Activated T-cell treated with anti-CD3 and anti-CD28 coated beads, Interleukin-2, amount 50 U/mL, for 24 hours (primary cell): ENCODE results near the gene CLSTN3.

Experiments
- DNase-seq: peaks from one replicate; pipeline ENCODE4 v3.0.0-alpha.2; 2020
- H3K27ac Mint-ChIP-seq: 2 replicates; pipeline ENCODE4 v1.8.0; 2020; ENCODE audit warnings: mild to moderate bottlenecking, mixed read lengths
- H3K27me3 Mint-ChIP-seq: 2 replicates; pipeline ENCODE4 v1.8.0; 2020; ENCODE audit warnings: mixed read lengths
- H3K36me3 Mint-ChIP-seq: 2 replicates; pipeline ENCODE4 v1.8.0; 2020; ENCODE audit warnings: low read depth, mixed read lengths
- H3K4me1 Mint-ChIP-seq: 2 replicates; pipeline ENCODE4 v1.8.0; 2020; ENCODE audit warnings: low read depth, mixed read lengths
- H3K4me3 Mint-ChIP-seq: 2 replicates; pipeline ENCODE4 v1.8.0; 2020; ENCODE audit warnings: mild to moderate bottlenecking, moderate library complexity, mixed read lengths
- H3K9me3 Mint-ChIP-seq: 2 replicates; pipeline ENCODE4 v1.8.0; 2020; ENCODE audit warnings: mixed read lengths

The CLSTN3 gene

DNA sequence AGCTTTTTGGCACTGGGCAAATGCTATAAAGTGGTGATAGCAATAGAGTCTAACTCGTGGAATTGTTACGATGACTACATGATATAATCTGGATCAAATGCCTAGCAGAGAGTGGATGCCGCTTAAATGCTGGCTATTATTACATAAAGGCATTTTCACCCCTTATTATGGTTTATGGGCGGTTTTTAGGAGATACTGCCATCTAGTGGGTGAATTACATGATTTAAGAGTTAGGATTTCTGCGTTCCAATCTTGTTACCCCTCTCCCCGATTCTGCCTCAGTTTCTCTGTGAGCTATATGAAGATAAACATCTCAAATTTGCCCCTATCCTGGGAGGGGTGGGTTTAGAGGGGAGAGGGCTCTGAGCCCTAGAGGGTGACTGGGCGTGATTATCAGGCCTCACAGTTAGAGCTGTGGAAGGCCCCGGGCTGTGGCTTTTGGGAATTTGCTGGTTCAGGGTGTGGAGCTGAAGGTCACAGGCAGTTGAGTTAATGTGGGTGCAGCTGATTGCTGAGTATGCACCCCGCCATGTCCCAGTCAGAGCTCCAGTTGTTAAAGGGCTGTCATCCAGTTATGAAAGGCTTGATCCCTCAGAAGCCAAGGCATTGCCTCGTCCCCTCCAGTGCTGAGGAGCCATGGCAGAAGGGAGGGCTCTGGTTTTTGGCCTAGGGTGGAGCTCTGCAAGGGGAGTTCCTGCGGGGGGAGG lies 14.4 kb downstream of the CLSTN3 start:
- H3K27me3 Mint-ChIP-seq: no peaks in the 10 kb centered on the region
- H3K27ac Mint-ChIP-seq: no peak overlapping the region
- H3K36me3 Mint-ChIP-seq: peaks cover 52% of the 10 kb centered on the region
- no peak for DNase-seq
- no peak overlapping the region for H3K4me3 Mint-ChIP-seq
- H3K4me1 Mint-ChIP-seq: peaks cover 3% of the 10 kb centered on the region
- H3K9me3 Mint-ChIP-seq: no peaks in the 10 kb centered on the region

DNA sequence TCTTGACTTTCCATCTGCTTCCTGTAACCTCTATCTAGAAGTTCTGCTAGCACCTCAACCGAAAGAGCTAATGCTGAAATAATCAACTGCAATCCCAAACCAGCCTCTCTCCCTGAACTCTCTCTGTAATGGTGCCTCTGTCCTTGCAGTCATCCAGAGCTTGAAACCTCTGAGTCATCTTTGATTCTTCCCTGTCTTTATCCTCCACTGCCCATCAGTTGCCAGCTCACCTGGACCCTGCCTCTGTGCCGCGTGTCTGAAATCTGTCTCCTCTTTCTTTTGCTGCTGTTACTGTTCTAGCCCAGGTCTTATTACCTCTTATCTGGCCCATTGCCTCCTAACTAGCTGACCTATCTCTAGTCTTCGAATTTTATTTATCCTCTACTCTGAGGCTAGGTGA lies 15.5 kb downstream of the CLSTN3 start:
- Mint-ChIP-seq H3K27me3 (no peaks in the 10 kb centered on the region), H3K9me3 (no peaks in the 10 kb centered on the region), H3K4me1 (peaks cover 3% of the 10 kb centered on the region), H3K36me3 (peaks cover 58% of the 10 kb centered on the region), H3K4me3 (no peak overlapping the region), H3K27ac (no peak overlapping the region)
- DNase-seq: no peak

DNA sequence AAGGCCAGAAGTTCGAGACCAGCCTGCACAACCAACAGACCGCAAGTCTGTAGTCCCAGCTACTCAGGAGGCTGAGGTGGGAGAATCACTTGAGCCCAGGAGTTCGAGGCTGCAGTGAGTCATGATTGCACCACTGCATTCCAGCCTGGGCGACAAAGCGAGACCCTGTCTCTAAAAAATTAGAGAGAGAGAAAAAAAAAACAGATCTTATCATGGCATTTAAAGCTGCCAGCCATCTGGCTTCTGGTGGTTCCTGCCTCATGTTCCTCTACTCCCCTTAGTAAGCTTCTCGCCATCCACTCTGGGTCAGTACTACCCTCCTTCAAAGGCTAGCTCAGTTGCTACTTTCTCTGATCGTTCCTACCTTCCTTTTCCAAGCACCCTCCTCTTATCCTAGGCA lies 16.1 kb downstream of the CLSTN3 start:
- Mint-ChIP-seq H3K27me3 (no peaks in the 10 kb centered on the region), H3K36me3 (peaks cover 61% of the 10 kb centered on the region), H3K4me1 (peaks cover 3% of the 10 kb centered on the region), H3K27ac (no peak overlapping the region), H3K4me3 (no peak overlapping the region), H3K9me3 (no peaks in the 10 kb centered on the region)
- DNase-seq: no peak

DNA sequence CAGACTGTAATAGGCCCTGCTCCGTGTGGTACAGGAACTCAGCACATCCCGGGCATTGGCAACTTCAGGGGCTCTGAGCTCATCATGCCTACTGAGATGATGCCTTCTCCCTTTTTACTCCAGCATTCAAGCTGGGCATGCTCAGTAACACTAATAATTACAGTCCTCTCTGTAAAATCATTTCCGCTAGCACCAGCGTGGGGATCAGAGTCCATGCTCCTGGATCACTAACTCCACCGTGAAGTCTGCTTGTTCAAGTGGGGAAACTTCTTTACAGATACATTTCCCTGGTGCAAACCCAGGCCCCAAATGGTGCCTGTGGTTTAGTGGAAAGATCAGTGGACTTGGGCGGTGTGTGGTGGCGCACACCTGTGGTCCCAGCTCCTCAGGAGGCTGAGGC lies 16.7 kb downstream of the CLSTN3 start:
- H3K9me3 Mint-ChIP-seq: no peaks in the 10 kb centered on the region
- H3K4me1 Mint-ChIP-seq: peaks cover 1% of the 10 kb centered on the region
- DNase-seq: no peak
- no peak overlapping the region for H3K4me3 Mint-ChIP-seq
- peaks cover 56% of the 10 kb centered on the region for H3K36me3 Mint-ChIP-seq
- no peak overlapping the region for H3K27ac Mint-ChIP-seq
- no peaks in the 10 kb centered on the region for H3K27me3 Mint-ChIP-seq

DNA sequence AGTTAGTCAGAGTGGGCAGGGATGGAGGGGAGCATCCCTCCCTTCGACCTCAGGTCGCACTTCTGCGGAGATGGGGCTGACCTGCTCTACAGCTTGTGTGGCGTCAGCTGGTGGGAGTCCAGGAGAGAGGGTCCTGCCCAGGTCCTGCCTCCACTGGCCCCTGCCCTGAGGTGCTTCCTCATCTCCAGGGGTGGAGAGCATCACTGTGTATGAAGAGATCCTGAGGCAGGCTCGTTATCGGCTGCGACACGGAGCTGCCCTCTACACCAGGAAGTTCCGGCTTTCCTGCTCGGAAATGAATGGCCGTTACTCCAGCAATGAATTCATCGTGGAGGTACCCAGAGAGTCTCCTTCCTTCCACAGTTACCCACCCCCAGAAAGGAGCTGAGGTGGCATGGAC lies 20.2 kb downstream of the CLSTN3 start:
- peaks cover 68% of the 10 kb centered on the region for H3K36me3 Mint-ChIP-seq
- H3K4me3 Mint-ChIP-seq: no peak overlapping the region
- DNase-seq: no peak

DNA sequence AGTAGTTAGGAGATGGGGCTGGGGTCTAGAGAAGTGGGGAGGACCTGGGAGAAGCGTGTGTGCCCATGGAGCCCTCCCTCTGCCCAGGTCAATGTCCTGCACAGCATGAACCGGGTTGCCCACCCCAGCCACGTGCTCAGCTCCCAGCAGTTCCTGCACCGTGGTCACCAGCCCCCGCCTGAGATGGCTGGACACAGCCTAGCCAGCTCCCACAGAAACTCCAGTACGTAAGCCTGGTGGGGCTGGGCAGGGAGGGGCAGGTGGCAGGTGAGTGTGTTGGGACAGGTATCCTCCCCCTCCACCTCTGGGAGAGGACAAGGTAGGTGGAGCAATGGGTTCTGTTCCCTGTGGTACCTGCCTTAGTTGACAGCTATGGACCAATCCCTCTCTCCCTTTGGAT lies 20.7 kb downstream of the CLSTN3 start:
- Mint-ChIP-seq H3K9me3 (no peaks in the 10 kb centered on the region), H3K4me3 (no peak overlapping the region), H3K36me3 (peaks cover 68% of the 10 kb centered on the region), H3K27ac (no peak overlapping the region), H3K27me3 (no peaks in the 10 kb centered on the region), H3K4me1 (no peaks in the 10 kb centered on the region)
- DNase-seq: no peak

More for the DNA sequence above, 20.2 kb downstream of the CLSTN3 start:
- Mint-ChIP-seq H3K9me3 (no peaks in the 10 kb centered on the region), H3K4me1 (no peaks in the 10 kb centered on the region), H3K27ac (no peak overlapping the region), H3K27me3 (no peaks in the 10 kb centered on the region)

DNA sequence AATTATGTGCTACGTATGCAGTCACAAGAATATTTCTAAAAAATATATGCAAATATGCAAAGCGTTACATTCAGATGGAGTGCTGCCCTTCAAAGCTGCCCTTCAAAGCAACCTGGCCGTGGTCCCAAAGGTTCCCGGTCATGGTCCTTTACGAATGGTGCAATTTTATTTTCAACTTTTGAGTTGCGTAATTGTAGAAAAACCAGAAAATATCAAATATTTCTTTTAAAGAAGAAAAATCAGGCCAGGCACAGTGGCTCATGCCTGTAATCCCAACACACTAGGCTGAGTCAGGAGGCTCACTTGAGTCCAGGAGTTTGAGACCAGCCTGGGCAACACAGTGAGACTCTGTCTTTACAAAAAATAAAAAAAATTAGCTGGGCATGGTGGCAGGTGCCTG lies 21.4 kb downstream of the CLSTN3 start:
- H3K27me3 Mint-ChIP-seq: no peaks in the 10 kb centered on the region
- H3K36me3 Mint-ChIP-seq: peaks cover 71% of the 10 kb centered on the region
- DNase-seq: no peak
- H3K9me3 Mint-ChIP-seq: no peaks in the 10 kb centered on the region
- H3K4me1 Mint-ChIP-seq: no peaks in the 10 kb centered on the region
- no peak overlapping the region for H3K4me3 Mint-ChIP-seq
- H3K27ac Mint-ChIP-seq: no peak overlapping the region

DNA sequence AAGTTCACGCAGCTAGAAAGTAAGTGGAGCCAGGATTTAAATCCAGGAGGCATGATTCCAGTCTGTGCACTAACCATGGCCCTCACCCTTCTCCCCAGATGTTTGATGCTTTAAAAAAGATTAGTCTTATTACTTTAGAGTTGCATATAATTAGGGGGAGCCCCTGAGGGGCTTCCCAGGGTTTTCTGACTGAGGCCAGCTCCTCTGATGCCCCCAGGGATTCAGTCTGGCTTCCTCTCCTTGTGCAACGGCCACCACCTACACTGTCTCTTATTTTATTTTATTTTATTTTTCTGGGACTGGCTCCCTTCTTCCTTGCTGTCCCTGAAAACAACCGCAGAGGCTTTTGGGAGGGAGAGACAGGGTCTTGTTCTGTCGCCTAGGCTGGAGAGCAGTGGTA lies 22.6 kb downstream of the CLSTN3 start:
- peaks cover 79% of the 10 kb centered on the region for H3K36me3 Mint-ChIP-seq
- H3K9me3 Mint-ChIP-seq: no peaks in the 10 kb centered on the region
- no peak overlapping the region for H3K27ac Mint-ChIP-seq
- no peaks in the 10 kb centered on the region for H3K27me3 Mint-ChIP-seq
- no peak overlapping the region for H3K4me3 Mint-ChIP-seq
- no peaks in the 10 kb centered on the region for H3K4me1 Mint-ChIP-seq
- DNase-seq: no peak

DNA sequence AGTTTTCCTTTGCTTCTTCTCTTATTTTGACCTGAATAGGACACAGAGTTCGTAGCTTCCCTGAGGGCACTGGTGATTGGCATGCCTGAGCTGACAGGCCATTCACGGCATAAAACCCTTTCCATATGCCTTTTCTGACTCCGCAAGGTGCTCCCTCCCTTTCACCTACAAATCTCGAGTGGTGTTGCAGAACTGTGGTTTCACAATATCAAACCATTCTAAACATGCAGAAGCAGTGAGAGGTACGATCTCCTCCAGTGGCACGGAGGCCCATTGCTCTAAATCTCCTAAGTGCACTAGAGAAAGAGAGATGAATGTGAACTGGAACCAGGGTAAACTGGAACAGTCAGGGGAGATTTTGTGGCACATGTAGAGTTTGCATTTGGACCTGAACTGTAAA lies 23.9 kb downstream of the CLSTN3 start:
- no peak overlapping the region for H3K27ac Mint-ChIP-seq
- no peak for DNase-seq
- H3K4me3 Mint-ChIP-seq: no peak overlapping the region
- H3K27me3 Mint-ChIP-seq: no peaks in the 10 kb centered on the region
- peaks cover 70% of the 10 kb centered on the region for H3K36me3 Mint-ChIP-seq
- H3K4me1 Mint-ChIP-seq: no peaks in the 10 kb centered on the region
- H3K9me3 Mint-ChIP-seq: no peaks in the 10 kb centered on the region

DNA sequence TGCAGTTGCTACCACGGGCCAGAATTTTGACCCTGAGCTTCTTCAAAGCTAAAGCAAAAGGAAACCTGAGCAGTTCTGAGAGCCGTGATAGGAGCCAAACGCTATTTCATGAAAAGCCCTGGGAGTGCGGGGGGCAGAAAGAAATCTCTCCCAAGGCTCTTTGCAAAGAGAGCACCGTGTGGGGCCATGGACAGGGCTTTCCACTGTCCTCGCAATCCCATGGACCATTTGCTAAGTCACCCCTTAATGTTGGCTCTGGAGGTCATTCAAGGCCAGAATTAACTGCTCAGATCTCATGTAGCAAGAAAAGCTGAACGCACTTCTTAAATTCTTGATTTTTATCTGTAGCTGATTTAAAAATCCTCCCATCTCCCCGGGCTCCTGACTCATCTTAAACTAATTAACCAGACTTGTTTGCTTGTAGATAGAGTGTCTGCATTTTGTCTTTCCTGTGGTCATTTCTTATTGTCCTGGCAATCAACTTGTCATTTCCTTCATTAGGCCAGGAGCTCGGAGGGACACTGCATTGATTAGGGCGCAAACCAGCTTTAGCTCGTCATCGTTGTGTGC lies 24.8 kb downstream of the CLSTN3 start:
- H3K27ac Mint-ChIP-seq: no peak overlapping the region

DNA sequence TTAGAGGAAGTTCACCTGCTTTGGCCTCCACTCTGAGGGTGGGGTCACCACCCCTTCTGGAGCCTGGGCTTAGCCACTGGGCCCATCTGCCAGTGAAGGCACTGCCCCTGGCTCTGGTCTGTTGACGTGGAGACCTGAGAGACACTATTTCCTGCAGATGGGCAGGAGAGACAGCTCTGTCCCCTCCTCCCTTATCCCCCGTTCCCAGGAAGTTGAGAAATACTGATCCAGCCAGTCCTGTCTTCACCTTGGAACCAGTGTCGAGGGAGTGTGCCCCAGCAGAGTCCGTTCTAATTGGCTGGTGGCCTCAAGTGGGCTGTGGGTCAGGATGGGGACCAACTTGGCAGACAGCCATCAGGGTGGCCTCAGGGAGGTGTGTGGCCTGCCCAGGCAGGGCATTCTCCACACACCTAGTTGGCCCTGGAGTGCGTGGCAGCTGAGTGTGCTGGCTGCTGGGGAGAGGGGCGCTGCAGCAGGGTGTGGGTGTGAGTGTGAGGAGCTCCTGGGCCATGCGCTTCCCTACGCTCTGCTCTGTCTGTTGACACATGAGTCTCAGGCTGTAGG lies 25.4 kb downstream of the CLSTN3 start:
- no peak for DNase-seq
- Mint-ChIP-seq H3K4me3 (no peak overlapping the region), H3K36me3 (peaks cover 55% of the 10 kb centered on the region), H3K27ac (no peak overlapping the region), H3K4me1 (peaks cover 2% of the 10 kb centered on the region), H3K27me3 (no peaks in the 10 kb centered on the region), H3K9me3 (no peaks in the 10 kb centered on the region)

More for the DNA sequence above, 24.8 kb downstream of the CLSTN3 start:
- H3K4me1 Mint-ChIP-seq: no peaks in the 10 kb centered on the region
- H3K27me3 Mint-ChIP-seq: no peaks in the 10 kb centered on the region
- H3K36me3 Mint-ChIP-seq: peaks cover 60% of the 10 kb centered on the region
- H3K4me3 Mint-ChIP-seq: no peak overlapping the region
- no peak for DNase-seq
- no peaks in the 10 kb centered on the region for H3K9me3 Mint-ChIP-seq

DNA sequence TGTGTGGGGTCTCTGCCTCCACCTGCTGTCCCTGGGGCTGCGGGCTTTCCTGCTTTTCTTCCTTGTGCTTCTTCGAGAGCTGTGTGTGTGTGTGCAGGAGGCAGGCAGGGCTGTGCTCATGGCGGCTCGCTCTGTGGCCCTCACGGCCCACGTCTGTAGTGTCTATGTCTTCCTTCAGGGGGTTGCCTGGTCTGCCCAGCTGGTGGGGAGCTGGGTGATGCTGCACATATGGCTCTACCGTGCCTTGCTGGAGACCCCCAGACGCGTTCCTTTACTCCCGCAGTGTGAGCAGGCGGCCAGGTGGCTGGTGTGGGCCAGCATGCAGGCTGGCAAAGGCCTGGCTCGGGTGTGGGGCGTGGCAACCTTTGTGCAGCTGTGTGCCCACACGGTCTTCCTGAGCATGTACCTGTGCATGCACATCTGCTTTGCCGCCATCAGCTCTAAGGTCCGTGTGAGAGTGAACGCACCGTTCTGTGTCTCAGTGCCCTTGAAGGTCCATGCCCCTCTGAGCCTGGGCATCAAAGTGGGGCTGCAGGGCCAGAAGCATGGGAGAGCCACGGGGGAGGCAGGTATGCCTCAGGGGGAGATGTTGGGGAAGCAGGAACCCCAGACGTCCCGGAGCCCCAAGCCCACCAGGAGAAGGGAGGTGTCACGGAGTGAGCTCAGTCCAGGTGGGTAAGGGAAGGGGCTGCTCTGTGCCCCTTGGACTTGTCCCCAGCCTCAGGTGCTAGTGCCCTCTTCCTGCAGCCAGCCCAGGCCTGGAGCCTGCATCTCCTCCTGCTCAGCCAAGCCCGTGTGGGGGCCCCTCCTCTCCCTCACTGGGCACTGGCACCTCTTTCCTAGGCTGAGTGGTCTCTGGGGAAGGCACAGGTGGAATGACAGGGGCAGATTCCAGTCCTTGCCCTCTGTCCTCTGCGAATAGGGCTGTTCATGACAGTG lies 26.4 kb downstream of the CLSTN3 start:
- no peaks in the 10 kb centered on the region for H3K9me3 Mint-ChIP-seq
- peaks cover 48% of the 10 kb centered on the region for H3K36me3 Mint-ChIP-seq
- H3K27me3 Mint-ChIP-seq: no peaks in the 10 kb centered on the region
- peaks cover 2% of the 10 kb centered on the region for H3K4me1 Mint-ChIP-seq
- DNase-seq: no peak
- H3K4me3 Mint-ChIP-seq: no peak overlapping the region
- no peak overlapping the region for H3K27ac Mint-ChIP-seq

DNA sequence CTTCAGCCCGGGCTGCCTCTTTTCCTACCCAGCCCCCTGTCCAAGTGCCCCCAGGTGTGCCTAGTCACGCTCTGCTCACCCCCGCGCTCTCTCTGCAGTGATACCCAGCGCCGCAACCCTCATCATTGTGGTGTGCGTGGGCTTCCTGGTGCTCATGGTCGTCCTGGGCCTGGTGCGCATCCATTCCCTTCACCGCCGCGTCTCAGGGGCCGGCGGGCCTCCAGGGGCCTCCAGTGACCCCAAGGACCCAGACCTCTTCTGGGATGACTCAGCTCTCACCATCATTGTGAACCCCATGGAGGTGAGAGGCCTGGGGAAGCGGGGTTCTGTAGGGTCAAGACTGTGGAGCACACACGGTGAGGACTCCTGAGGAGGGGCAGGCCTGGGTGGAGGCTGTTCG lies 27.2 kb downstream of the CLSTN3 start:
- Mint-ChIP-seq H3K9me3 (no peaks in the 10 kb centered on the region), H3K27me3 (peaks cover under 1% of the 10 kb centered on the region), H3K4me1 (peaks cover 2% of the 10 kb centered on the region), H3K27ac (no peak overlapping the region), H3K36me3 (peaks cover 43% of the 10 kb centered on the region), H3K4me3 (no peak overlapping the region)
- DNase-seq: no peak

DNA sequence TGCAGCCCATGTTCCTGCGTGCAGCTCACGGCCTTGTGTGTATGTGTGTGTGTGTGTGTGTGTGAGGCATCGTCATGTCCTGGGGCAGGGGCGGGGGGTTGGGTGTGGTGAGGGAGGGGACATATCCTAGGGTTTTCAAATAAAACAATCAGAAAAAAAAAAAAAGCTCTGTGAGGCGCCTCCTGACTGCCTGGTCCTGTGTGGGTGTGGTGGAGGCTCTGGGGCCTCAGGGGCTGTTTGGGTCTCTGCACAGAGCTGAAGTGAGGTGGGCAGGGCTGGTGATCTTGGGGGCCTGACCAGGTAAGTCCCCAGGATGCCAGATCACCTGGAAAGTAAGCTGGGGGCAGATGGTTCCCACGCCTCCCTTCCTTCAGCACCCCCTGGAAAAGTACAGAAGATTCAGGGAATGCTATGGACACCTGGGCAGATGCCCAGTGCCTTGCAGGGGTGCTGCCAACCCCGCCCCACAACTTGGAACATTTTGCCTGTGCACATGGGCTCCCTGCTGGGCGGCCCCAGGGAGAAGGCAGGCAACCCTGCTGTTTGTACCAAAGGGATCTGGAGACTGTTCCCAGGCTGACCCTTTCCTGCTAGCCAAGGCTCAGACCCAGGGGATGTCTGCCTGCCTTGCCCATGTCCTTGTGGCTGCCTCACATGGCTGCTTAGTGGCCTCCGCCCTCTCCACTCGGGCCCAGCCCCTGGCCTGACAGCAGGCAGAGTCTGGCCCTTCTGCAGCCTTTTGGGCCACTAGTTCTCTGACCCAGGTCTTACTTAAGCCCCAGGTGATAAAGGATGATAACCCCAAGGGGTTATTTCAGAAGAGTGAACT lies 28.8 kb downstream of the CLSTN3 start:
- Mint-ChIP-seq H3K4me3 (no peak overlapping the region), H3K4me1 (peaks cover 12% of the 10 kb centered on the region), H3K9me3 (no peaks in the 10 kb centered on the region), H3K27me3 (peaks cover 8% of the 10 kb centered on the region), H3K36me3 (peaks cover 34% of the 10 kb centered on the region), H3K27ac (no peak overlapping the region)
- DNase-seq: no peak
